ENCODE data around the gene IL10RB. TPM values are rescaled to one million over a fixed set of nuclear protein-coding genes. Genes with fewer than 3 reads are reported as not detected.

IL10RB gene
- total and polyA plus RNA-seq, 10 of the 15 experiments (the other 5 are each of a cell fraction or from before 2014, with no cell fraction given) = 15.0 to 55.1 (median 34.9) TPM

GRCh38 chr21:33309778-33310177 is 43.6 kb downstream of the IL10RB start (continued):
- no peak for TF ChIP-seq E2F8 (IDR thresholded peaks at IDR 0.05; ENCODE audit: low read depth, partially characterized antibody)
- TF ChIP-seq ZZZ3 (IDR thresholded peaks at IDR 0.05; ENCODE audit: control insufficient read depth, insufficient read length, low read depth) = no peak
- TF ChIP-seq, protein P1, sequence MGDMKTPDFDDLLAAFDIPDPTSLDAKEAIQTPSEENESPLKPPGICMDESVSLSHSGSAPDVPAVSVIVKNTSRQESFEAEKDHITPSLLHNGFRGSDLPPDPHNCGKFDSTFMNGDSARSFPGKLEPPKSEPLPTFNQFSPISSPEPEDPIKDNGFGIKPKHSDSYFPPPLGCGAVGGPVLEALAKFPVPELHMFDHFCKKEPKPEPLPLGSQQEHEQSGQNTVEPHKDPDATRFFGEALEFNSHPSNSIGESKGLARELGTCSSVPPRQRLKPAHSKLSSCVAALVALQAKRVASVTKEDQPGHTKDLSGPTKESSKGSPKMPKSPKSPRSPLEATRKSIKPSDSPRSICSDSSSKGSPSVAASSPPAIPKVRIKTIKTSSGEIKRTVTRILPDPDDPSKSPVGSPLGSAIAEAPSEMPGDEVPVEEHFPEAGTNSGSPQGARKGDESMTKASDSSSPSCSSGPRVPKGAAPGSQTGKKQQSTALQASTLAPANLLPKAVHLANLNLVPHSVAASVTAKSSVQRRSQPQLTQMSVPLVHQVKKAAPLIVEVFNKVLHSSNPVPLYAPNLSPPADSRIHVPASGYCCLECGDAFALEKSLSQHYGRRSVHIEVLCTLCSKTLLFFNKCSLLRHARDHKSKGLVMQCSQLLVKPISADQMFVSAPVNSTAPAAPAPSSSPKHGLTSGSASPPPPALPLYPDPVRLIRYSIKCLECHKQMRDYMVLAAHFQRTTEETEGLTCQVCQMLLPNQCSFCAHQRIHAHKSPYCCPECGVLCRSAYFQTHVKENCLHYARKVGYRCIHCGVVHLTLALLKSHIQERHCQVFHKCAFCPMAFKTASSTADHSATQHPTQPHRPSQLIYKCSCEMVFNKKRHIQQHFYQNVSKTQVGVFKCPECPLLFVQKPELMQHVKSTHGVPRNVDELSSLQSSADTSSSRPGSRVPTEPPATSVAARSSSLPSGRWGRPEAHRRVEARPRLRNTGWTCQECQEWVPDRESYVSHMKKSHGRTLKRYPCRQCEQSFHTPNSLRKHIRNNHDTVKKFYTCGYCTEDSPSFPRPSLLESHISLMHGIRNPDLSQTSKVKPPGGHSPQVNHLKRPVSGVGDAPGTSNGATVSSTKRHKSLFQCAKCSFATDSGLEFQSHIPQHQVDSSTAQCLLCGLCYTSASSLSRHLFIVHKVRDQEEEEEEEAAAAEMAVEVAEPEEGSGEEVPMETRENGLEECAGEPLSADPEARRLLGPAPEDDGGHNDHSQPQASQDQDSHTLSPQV (IDR thresholded peaks at IDR 0.05) = no peak
- TF ChIP-seq CHD2 (IDR thresholded peaks at IDR 0.05; ENCODE audit: borderline replicate concordance, low read depth, low read length) = no peak
- no peak for TF ChIP-seq CHD1 (IDR thresholded peaks at IDR 0.05; ENCODE audit: low read depth, low read length)
- no peak for TF ChIP-seq JUNB (IDR thresholded peaks at IDR 0.05)
